Neural crest cell (in vitro differentiated cells): ENCODE measurements around the gene SLF2. TPM values are rescaled to one million over a fixed set of nuclear protein-coding genes. Genes with fewer than 3 reads are reported as not detected.

Experiments
- DNase-seq: peaks from one replicate; pipeline ENCODE4 v3.0.0; 2021; ENCODE audit warnings: low read depth, mixed read lengths, low spot score
- H3K27ac Mint-ChIP-seq: one replicate; pipeline ENCODE4 v1.8.0; 2021; ENCODE audit warnings: mild to moderate bottlenecking, mixed read lengths; ENCODE audit not compliant: unreplicated experiment
- H3K27me3 Mint-ChIP-seq: 2 replicates; pipeline ENCODE4 v1.8.0; 2021; ENCODE audit warnings: low read depth, mild to moderate bottlenecking, mixed read lengths
- H3K36me3 Mint-ChIP-seq: 2 replicates; pipeline ENCODE4 v1.8.0; 2021; ENCODE audit warnings: low read depth, mild to moderate bottlenecking, mixed read lengths
- H3K4me1 Mint-ChIP-seq: 2 replicates; pipeline ENCODE4 v1.8.0; 2021; ENCODE audit warnings: mixed read lengths
- H3K4me3 Mint-ChIP-seq: one replicate; pipeline ENCODE4 v1.8.0; 2021; ENCODE audit warnings: mild to moderate bottlenecking, mixed read lengths
- H3K9me3 Mint-ChIP-seq: 2 replicates; pipeline ENCODE4 v1.8.0; 2021; ENCODE audit warnings: mixed read lengths
- CTCF ChIP-seq: fragments of 200-600 bp; sonication (generic); conservative IDR thresholded peaks from 2 replicates; pipeline ENCODE4 v1.5.0; 2021; ENCODE audit warnings: antibody characterized with exemption, mild to moderate bottlenecking
- total RNA-seq: library from RNA; stranded (reverse); gene quantifications from 2 replicates; pipeline ENCODE4 v1.2.1, GENCODE V29; 2021

The SLF2 gene
- total RNA-seq, 1 donor from 2014 or later = 39.6 TPM

- peak overlapping the region; percentile 89 for H3K4me3 Mint-ChIP-seq
- peaks cover 2% of the 10 kb centered on the region for H3K27me3 Mint-ChIP-seq
- no peak for DNase-seq
- no peaks in the 10 kb centered on the region for H3K36me3 Mint-ChIP-seq
- H3K9me3 Mint-ChIP-seq = no peaks in the 10 kb centered on the region
- peak overlapping the region; percentile 51 for H3K27ac Mint-ChIP-seq
- peaks cover 29% of the 10 kb centered on the region for H3K4me1 Mint-ChIP-seq
- no peak for TF ChIP-seq CTCF
Observed at GRCh38 chr10:101000915-101001658, 88.3 kb downstream of the SLF2 start.

GRCh38 chr10:101001659-101002035, 88.9 kb downstream of the SLF2 start:
- Mint-ChIP-seq H3K27me3 (peaks cover 2% of the 10 kb centered on the region), H3K4me1 (peaks cover 25% of the 10 kb centered on the region), H3K4me3 (peak overlapping the region; percentile 89), H3K36me3 (no peaks in the 10 kb centered on the region), H3K27ac (no peak overlapping the region), H3K9me3 (no peaks in the 10 kb centered on the region)
- DNase-seq = no peak
- no peak for TF ChIP-seq CTCF

- H3K27ac Mint-ChIP-seq = no peak overlapping the region
- no peak for DNase-seq
- no peaks in the 10 kb centered on the region for H3K9me3 Mint-ChIP-seq
- H3K4me1 Mint-ChIP-seq = peaks cover 24% of the 10 kb centered on the region
- H3K36me3 Mint-ChIP-seq = no peaks in the 10 kb centered on the region
- peaks cover 2% of the 10 kb centered on the region for H3K27me3 Mint-ChIP-seq
- H3K4me3 Mint-ChIP-seq = peak overlapping the region; percentile 38
- no peak for TF ChIP-seq CTCF
Observed at GRCh38 chr10:101002456-101002855, 89.7 kb downstream of the SLF2 start.

GRCh38 chr10:101003639-101004206, 91.0 kb downstream of the SLF2 start:
- no peak overlapping the region for H3K27ac Mint-ChIP-seq
- no peak overlapping the region for H3K4me3 Mint-ChIP-seq
- no peak for DNase-seq
- peaks cover 22% of the 10 kb centered on the region for H3K4me1 Mint-ChIP-seq
- H3K36me3 Mint-ChIP-seq = no peaks in the 10 kb centered on the region
- TF ChIP-seq CTCF = no peak
- H3K9me3 Mint-ChIP-seq = no peaks in the 10 kb centered on the region
- peaks cover 2% of the 10 kb centered on the region for H3K27me3 Mint-ChIP-seq

GRCh38 chr10:101005361-101005760, 92.6 kb downstream of the SLF2 start:
- no peaks in the 10 kb centered on the region for H3K36me3 Mint-ChIP-seq
- no peak overlapping the region for H3K27ac Mint-ChIP-seq
- no peak overlapping the region for H3K4me3 Mint-ChIP-seq

More at GRCh38 chr10:101005361-101005760, 92.6 kb downstream of the SLF2 start:
- peaks cover 27% of the 10 kb centered on the region for H3K4me1 Mint-ChIP-seq
- no peak for TF ChIP-seq CTCF
- H3K27me3 Mint-ChIP-seq = peaks cover 2% of the 10 kb centered on the region
- DNase-seq = no peak
- H3K9me3 Mint-ChIP-seq = no peaks in the 10 kb centered on the region
